ENCODE data around the gene DHRS3.
"Not testable (repeated sequence)": the region's sequence is repeated elsewhere in the genome, so short reads cannot be mapped to it uniquely, and the experiment has no call there.

Gene DHRS3

DNA sequence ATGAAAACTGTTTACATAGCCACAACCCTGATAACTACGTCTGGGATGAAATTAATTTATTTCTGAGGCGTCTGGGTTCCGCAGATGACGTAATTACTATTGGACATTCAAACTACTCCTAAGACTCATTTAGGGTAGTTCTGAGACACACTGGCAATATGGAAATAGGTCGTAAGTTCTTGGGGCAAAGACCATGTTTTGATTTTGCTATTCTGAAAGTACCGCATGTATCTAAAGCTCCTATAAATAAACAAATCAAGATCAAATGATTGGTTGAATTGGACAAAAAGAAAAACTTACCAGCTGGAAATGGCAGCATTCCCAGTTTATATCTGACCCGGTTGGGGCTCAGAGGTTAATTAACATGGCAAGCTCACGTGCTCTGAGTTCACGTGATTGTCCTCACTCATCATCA is 74.3 kb downstream of the DHRS3 start:
- Histone ChIP-seq H3K36me3 (ENCODE audit: control insufficient read depth, insufficient read depth, low read length) (no peaks in the 10 kb centered on the region), H3K4me1 (ENCODE audit: control insufficient read depth, insufficient read depth, low read length) (peaks cover 2% of the 10 kb centered on the region), H3K9ac (ENCODE audit: low read depth, low read length) (no peak overlapping the region), H3K27me3 (ENCODE audit: control insufficient read depth, insufficient read depth, low read length) (no peaks in the 10 kb centered on the region), H3K4me3 (ENCODE audit: low read depth, low read length) (no peak overlapping the region), H3K9me3 (ENCODE audit: control insufficient read depth, insufficient read depth, low read length) (no peaks in the 10 kb centered on the region)

GRCh38 chr1:12542616-12543592 is 75.1 kb downstream of the DHRS3 start:
- Histone ChIP-seq H3K9ac (ENCODE audit: low read depth, low read length) (no peak overlapping the region), H3K4me1 (ENCODE audit: control insufficient read depth, insufficient read depth, low read length) (peaks cover 2% of the 10 kb centered on the region), H3K4me3 (ENCODE audit: low read depth, low read length) (no peak overlapping the region)

DNA sequence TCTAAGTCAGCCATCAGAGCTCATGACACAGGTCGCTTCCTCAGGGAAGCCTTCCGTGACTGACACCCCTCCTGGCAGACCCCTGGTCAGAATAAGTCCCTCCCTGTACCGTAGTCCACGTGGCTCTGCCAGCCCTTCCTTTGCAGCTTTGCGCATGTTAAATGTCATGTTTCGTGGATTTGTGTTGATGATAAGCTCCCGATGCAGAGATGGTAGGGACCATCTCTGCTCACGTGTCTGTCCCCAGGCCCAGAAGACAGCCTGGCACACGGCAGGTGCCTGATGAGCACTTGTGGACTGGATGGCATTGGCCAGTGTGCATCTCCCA is 75.9 kb downstream of the DHRS3 start:
- peaks cover 2% of the 10 kb centered on the region for H3K4me1 ChIP-seq (ENCODE audit: control insufficient read depth, insufficient read depth, low read length)
- H3K9ac ChIP-seq (ENCODE audit: low read depth, low read length), result no peak overlapping the region
- H3K36me3 ChIP-seq (ENCODE audit: control insufficient read depth, insufficient read depth, low read length), result no peaks in the 10 kb centered on the region
- H3K4me3 ChIP-seq (ENCODE audit: low read depth, low read length), result no peak overlapping the region
- H3K27me3 ChIP-seq (ENCODE audit: control insufficient read depth, insufficient read depth, low read length), result no peaks in the 10 kb centered on the region
- no peaks in the 10 kb centered on the region for H3K9me3 ChIP-seq (ENCODE audit: control insufficient read depth, insufficient read depth, low read length)

More at GRCh38 chr1:12542616-12543592, 75.1 kb downstream of the DHRS3 start:
- Histone ChIP-seq H3K9me3 (ENCODE audit: control insufficient read depth, insufficient read depth, low read length) (no peaks in the 10 kb centered on the region), H3K27me3 (ENCODE audit: control insufficient read depth, insufficient read depth, low read length) (no peaks in the 10 kb centered on the region), H3K36me3 (ENCODE audit: control insufficient read depth, insufficient read depth, low read length) (no peaks in the 10 kb centered on the region)

DNA sequence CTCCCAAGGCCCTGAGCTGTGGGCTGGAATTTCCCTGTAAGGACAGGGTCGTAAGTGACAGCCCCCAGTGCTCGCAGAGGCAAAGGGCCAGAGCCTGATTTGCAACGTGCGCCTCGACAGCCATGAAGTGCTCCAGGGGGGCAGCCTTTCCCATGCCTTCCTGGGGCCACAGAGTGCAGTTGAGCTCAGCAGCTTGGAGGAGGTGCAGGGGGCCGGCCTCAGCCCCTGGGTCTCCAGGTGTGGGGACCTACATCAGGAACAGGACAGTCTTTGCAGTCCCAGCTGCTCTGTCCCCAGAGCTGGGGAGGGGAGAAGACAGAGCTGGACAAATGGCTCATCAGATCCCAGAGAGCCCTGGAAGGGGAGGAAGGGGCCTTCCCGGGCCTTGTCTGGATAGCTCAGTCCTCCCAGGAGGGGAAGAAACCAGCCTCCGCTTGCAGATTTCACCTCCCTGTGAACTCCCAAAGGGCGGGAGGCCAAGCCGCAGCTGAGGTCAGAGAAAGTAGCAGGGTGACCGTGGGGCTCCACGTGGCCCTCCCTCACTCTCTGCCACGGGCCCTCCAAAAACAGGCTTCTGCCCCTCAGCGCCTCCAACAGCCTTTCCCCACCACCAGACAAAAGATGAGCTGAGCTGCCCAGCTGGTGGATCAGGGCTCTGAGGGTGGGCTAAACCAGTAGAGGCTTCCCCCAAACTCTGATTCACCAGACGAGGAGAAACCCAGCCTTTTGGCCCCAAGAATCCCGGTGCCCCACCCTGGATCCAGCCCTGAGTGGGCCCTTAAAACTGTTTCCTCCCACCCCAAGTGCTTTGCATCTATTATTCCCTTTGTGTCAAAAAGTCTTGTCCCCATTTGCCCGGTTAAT is 76.5 kb downstream of the DHRS3 start:
- Histone ChIP-seq H3K9me3 (ENCODE audit: control insufficient read depth, insufficient read depth, low read length) (no peaks in the 10 kb centered on the region), H3K36me3 (ENCODE audit: control insufficient read depth, insufficient read depth, low read length) (no peaks in the 10 kb centered on the region), H3K4me3 (ENCODE audit: low read depth, low read length) (no peak overlapping the region), H3K27me3 (ENCODE audit: control insufficient read depth, insufficient read depth, low read length) (no peaks in the 10 kb centered on the region), H3K9ac (ENCODE audit: low read depth, low read length) (no peak overlapping the region), H3K4me1 (ENCODE audit: control insufficient read depth, insufficient read depth, low read length) (peaks cover 2% of the 10 kb centered on the region)

GRCh38 chr1:12540580-12541273 is 77.3 kb downstream of the DHRS3 start:
- Histone ChIP-seq H3K27me3 (ENCODE audit: control insufficient read depth, insufficient read depth, low read length) (no peaks in the 10 kb centered on the region), H3K9ac (ENCODE audit: low read depth, low read length) (no peak overlapping the region), H3K4me1 (ENCODE audit: control insufficient read depth, insufficient read depth, low read length) (peaks cover 2% of the 10 kb centered on the region), H3K4me3 (ENCODE audit: low read depth, low read length) (peak overlapping the region; percentile 22), H3K36me3 (ENCODE audit: control insufficient read depth, insufficient read depth, low read length) (no peaks in the 10 kb centered on the region), H3K9me3 (ENCODE audit: control insufficient read depth, insufficient read depth, low read length) (no peaks in the 10 kb centered on the region)

DNA sequence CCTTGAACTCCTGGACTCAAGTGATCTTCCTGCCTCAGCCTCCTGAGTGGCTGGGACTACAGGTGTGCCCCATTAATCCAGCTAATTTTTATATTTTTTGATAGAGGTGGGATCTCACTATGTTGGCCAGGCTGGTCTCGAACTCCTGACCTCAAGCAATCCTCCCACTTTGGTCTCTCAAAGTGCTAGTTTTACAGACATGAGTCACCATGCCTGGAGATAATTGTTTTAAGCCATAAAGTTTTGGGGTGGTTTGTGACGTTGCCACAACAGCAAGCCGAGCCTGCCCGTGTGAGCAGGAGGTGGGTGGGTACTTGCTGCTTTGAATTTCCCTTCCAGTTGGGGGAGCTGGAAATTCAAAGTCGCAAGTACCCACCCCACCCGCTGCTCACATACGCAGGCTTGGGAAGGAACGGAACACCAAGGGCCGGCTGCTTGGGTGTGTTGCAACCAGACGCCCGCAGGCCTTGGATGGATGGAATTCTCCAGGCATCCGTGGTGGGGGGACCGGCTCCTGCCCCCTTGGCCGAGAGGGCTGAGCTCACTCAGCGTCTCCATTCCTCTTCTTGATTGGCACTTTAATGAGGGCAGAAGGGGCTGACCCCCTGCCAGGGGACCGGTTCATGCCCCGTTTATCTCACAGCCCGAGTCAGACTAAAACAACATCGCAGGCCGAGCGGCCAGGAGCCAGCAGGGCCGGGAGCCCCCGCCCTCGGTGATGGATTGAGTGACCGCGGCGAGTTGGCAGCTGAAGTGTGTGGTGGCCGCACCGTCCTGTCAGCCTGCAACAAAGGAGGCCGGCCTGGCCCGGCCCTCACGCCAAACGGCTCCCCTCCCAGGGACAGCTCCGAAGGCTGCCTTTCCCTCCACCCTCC is 78.1 kb downstream of the DHRS3 start:
- no peak overlapping the region for H3K9ac ChIP-seq (ENCODE audit: low read depth, low read length)
- H3K4me3 ChIP-seq (ENCODE audit: low read depth, low read length), result peak overlapping the region; percentile 22
- H3K4me1 ChIP-seq (ENCODE audit: control insufficient read depth, insufficient read depth, low read length), result no peaks in the 10 kb centered on the region
- H3K36me3 ChIP-seq (ENCODE audit: control insufficient read depth, insufficient read depth, low read length), result no peaks in the 10 kb centered on the region
- no peaks in the 10 kb centered on the region for H3K27me3 ChIP-seq (ENCODE audit: control insufficient read depth, insufficient read depth, low read length)
- H3K9me3 ChIP-seq (ENCODE audit: control insufficient read depth, insufficient read depth, low read length), result no peaks in the 10 kb centered on the region

GRCh38 chr1:12539320-12539704 is 78.7 kb downstream of the DHRS3 start:
- no peaks in the 10 kb centered on the region for H3K36me3 ChIP-seq (ENCODE audit: control insufficient read depth, insufficient read depth, low read length)
- H3K4me3 ChIP-seq (ENCODE audit: low read depth, low read length), result no peak overlapping the region
- H3K27me3 ChIP-seq (ENCODE audit: control insufficient read depth, insufficient read depth, low read length), result no peaks in the 10 kb centered on the region
- no peaks in the 10 kb centered on the region for H3K4me1 ChIP-seq (ENCODE audit: control insufficient read depth, insufficient read depth, low read length)
- H3K9me3 ChIP-seq (ENCODE audit: control insufficient read depth, insufficient read depth, low read length), result no peaks in the 10 kb centered on the region
- no peak overlapping the region for H3K9ac ChIP-seq (ENCODE audit: low read depth, low read length)

DNA sequence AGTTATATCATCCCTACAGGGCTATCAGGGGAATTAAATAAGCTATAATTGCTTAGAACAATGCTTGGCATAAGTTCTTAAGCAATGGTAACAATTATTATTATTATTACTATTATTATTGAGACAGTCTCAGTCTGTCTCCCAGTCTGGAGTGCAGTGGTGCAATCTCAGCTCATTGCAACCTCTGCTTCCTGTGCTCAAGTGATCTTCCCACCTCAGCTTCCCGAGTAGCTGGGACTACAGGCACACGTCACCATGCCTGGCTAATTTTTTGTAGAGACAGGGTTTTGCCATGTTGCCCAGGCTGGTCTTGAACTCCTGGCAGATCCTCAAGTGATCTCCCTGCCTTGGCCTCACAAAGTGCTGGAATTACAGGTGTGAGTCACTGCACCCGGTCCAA is 79.5 kb downstream of the DHRS3 start:
- H3K27me3 ChIP-seq (ENCODE audit: control insufficient read depth, insufficient read depth, low read length); H3K4me3 ChIP-seq (ENCODE audit: low read depth, low read length); H3K36me3 ChIP-seq (ENCODE audit: control insufficient read depth, insufficient read depth, low read length); H3K9ac ChIP-seq (ENCODE audit: low read depth, low read length); H3K9me3 ChIP-seq (ENCODE audit: control insufficient read depth, insufficient read depth, low read length); H3K4me1 ChIP-seq (ENCODE audit: control insufficient read depth, insufficient read depth, low read length): not testable (repeated sequence)

DNA sequence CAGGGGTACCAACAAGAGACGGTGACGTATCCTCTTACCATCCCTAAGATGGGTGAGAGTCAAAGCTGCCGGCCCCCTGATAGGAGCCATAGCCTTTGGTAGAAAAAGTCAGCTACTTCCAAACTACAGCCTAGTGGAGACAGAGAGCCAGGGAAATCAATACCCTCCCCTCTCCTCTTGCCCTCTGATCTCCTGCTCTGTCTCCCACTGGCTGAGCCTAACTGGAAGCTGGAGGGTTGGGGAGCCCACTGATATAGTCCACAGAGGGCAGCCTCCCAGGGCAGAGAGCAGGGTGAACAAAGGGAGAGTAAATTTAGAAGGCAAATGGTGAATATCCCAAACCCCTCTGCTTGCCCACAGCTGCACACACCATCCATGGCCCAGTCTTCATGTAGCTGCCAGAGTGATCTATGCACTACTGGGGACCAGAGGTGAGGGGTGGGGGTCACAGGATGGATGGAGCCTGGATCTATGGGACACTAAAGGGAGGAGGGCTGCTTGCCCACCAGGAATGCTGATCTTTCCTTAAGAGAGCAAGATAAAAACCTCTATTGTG is 80.0 kb downstream of the DHRS3 start:
- Histone ChIP-seq H3K4me3 (ENCODE audit: low read depth, low read length) (no peak overlapping the region), H3K4me1 (ENCODE audit: control insufficient read depth, insufficient read depth, low read length) (no peaks in the 10 kb centered on the region), H3K27me3 (ENCODE audit: control insufficient read depth, insufficient read depth, low read length) (no peaks in the 10 kb centered on the region), H3K36me3 (ENCODE audit: control insufficient read depth, insufficient read depth, low read length) (no peaks in the 10 kb centered on the region), H3K9me3 (ENCODE audit: control insufficient read depth, insufficient read depth, low read length) (no peaks in the 10 kb centered on the region), H3K9ac (ENCODE audit: low read depth, low read length) (no peak overlapping the region)

DNA sequence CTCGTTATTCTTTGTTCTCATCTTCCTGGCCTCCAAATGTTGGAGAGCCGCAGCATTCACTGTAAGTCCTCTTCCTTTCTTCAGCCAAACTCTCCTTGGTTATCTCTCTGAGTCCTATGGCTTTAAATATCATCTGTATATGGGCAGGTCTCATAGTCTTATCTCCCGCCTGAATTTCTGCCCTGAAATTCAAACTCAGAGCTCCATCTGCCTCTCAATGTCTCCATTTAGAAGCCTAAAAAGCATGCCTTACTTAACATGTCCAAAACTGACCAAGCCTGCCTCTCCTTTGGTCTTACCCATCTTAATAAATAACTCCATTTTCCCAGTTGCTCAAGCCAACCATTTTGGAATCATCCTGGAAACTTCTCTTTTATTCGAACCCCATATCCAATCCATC is 80.7 kb downstream of the DHRS3 start:
- no peaks in the 10 kb centered on the region for H3K9me3 ChIP-seq (ENCODE audit: control insufficient read depth, insufficient read depth, low read length)
- no peaks in the 10 kb centered on the region for H3K4me1 ChIP-seq (ENCODE audit: control insufficient read depth, insufficient read depth, low read length)
- no peaks in the 10 kb centered on the region for H3K27me3 ChIP-seq (ENCODE audit: control insufficient read depth, insufficient read depth, low read length)
- no peaks in the 10 kb centered on the region for H3K36me3 ChIP-seq (ENCODE audit: control insufficient read depth, insufficient read depth, low read length)
- H3K9ac ChIP-seq (ENCODE audit: low read depth, low read length), result no peak overlapping the region
- no peak overlapping the region for H3K4me3 ChIP-seq (ENCODE audit: low read depth, low read length)
